Hepatocyte (in vitro differentiated cells): Measurements from ENCODE around the gene GOLGA6L7. TPM values are rescaled to one million over a fixed set of nuclear protein-coding genes. Genes with fewer than 3 reads are reported as not detected.

ENCODE experiments used
- DNase-seq: peaks from one replicate; pipeline ENCODE4 v3.0.0-alpha.2; 2016; ENCODE audit warnings: low spot score
- H2AFZ ChIP-seq: fragments of 200-600 bp; sonication (generic); 2 replicates; pipeline ENCODE4 v1.6.0; 2016; ENCODE audit warnings: antibody characterized with exemption, mild to moderate bottlenecking
- H3K27ac ChIP-seq: fragments of 200-600 bp; sonication (generic); 2 replicates; pipeline ENCODE4 v1.5.1; 2016; ENCODE audit warnings: mild to moderate bottlenecking
- H3K27me3 ChIP-seq: fragments of 200-600 bp; sonication (generic); 2 replicates; pipeline ENCODE4 v1.6.1; 2016
- H3K36me3 ChIP-seq: fragments of 200-600 bp; sonication (generic); replicated peaks from 2 replicates; pipeline ENCODE4 v1.5.1; 2016; ENCODE audit warnings: low read depth; ENCODE audit not compliant: insufficient read depth
- H3K4me1 ChIP-seq: fragments of 200-600 bp; sonication (generic); 2 replicates; pipeline ENCODE4 v1.5.1; 2016; ENCODE audit warnings: mild to moderate bottlenecking, moderate library complexity; ENCODE audit not compliant: insufficient read depth
- H3K4me2 ChIP-seq: fragments of 200-600 bp; sonication (generic); 2 replicates; pipeline ENCODE4 v1.6.0; 2016
- H3K4me3 ChIP-seq: fragments of 200-600 bp; sonication (generic); 2 replicates; pipeline ENCODE4 v1.5.1; 2016; ENCODE audit warnings: mild to moderate bottlenecking
- H3K79me2 ChIP-seq: fragments of 200-600 bp; sonication (generic); 2 replicates; pipeline ENCODE4 v1.6.0; 2017; ENCODE audit warnings: mild to moderate bottlenecking
- H3K9me2 ChIP-seq: fragments of 200-600 bp; sonication (generic); replicated peaks from 2 replicates; pipeline ENCODE4 v1.6.0; 2017; ENCODE audit warnings: mild to moderate bottlenecking; ENCODE audit not compliant: insufficient read depth
- H3K9me3 ChIP-seq: fragments of 200-600 bp; sonication (generic); 2 replicates; pipeline ENCODE4 v1.5.1; 2016; ENCODE audit warnings: low read depth, mild to moderate bottlenecking
- H4K20me1 ChIP-seq: fragments of 200-600 bp; sonication (generic); 2 replicates; pipeline ENCODE4 v1.6.0; 2016; ENCODE audit warnings: mild to moderate bottlenecking; ENCODE audit not compliant: insufficient read depth, poor library complexity, severe bottlenecking
- EZH2 ChIP-seq: fragments of 200-600 bp; sonication (generic); IDR thresholded peaks from 2 replicates; pipeline ENCODE4 v1.6.1; 2016; ENCODE audit warnings: antibody characterized with exemption, mild to moderate bottlenecking, borderline replicate concordance
- EZH2phosphoT487 ChIP-seq: fragments of 200-600 bp; sonication (generic); IDR thresholded peaks from one replicate; pipeline ENCODE4 v1.6.1; 2018; ENCODE audit warnings: antibody characterized with exemption, mild to moderate bottlenecking, low read depth, moderate library complexity; ENCODE audit not compliant: unreplicated experiment, severe bottlenecking
- WGBS: methylation state at CpG from one replicate; pipeline ENCODE4 v1.1.6; 2016; ENCODE audit warnings: low lambda C conversion rate; ENCODE audit errors: missing lambda C conversion rate; 5-methylcytosine and 5-hydroxymethylcytosine counted together
- polyA plus RNA-seq: library from polyadenylated mRNA; unstranded; fragments of >200 nt; fragmentation: Nextera tagmentation; extraction: Ambion mirVana; gene quantifications from 2 replicates; pipeline ENCODE4 v1.2.1, GENCODE V29; 2016
- total RNA-seq: library from RNA; depleted of rRNA; stranded (reverse); fragments of >200 nt; gene quantifications from 2 replicates; pipeline ENCODE4 v1.2.3, GENCODE V29; 2014
- TF ChIP-seq, protein P1 (sequence below): fragments of 200-600 bp; sonication (generic); IDR thresholded peaks from 2 replicates; pipeline ENCODE4 v1.5.1; 2016; ENCODE audit warnings: antibody characterized with exemption, mild to moderate bottlenecking; ENCODE audit not compliant: poor library complexity

GOLGA6L7 gene
- total and polyA plus RNA-seq, 2 experiments from 2014 or later: not detected

DNA sequence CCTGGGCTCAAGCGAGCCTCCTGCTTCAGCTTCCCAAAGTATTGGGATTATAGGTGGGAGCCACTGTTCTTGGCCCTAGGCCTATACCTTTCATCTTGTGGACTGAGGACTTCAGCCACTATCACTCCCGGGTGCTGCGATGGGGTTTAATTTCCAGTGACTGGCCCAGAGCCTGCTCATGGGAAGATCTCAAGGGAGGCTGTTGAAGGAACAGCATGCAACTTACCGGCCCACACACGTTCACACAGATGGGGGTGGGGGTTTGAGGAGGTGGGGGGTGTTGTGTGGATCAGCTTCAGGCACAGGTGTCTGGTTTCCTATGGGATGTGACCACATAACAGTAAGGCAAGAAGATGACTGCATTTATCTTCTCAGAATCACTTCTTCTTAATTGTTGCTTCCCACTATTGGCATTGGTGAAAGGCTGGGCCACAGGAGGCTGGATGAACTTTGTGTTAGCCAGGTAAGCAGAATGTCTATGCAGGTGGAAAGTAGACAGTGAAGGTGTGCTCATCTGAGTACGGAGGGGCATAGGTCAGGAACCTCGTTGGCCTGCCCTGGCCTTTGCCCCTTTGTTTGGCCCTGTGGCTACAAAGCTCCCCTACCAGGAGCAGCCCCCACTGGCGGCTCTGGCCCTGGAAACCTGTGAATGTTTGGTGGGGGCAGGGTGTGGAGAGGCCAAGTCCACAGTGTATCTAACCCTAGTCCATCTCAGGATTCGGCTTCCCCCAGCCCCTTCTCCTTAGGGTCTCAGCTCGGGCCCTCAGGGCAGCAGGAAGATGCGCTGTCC lies 35.9 kb upstream of the GOLGA6L7 start:
- H3K9me2 ChIP-seq: no peaks in the 10 kb centered on the region
- peaks cover 15% of the 10 kb centered on the region for H3K27me3 ChIP-seq
- no peak overlapping the region for H3K4me2 ChIP-seq
- 84% methylated on average over 11 of the region's 11 CpGs for WGBS
- peaks cover 3% of the 10 kb centered on the region for H3K79me2 ChIP-seq
- no peak overlapping the region for H2AFZ ChIP-seq
- TF ChIP-seq EZH2phosphoT487 (no peak), EZH2 (no peak)
- TF ChIP-seq, protein P1, sequence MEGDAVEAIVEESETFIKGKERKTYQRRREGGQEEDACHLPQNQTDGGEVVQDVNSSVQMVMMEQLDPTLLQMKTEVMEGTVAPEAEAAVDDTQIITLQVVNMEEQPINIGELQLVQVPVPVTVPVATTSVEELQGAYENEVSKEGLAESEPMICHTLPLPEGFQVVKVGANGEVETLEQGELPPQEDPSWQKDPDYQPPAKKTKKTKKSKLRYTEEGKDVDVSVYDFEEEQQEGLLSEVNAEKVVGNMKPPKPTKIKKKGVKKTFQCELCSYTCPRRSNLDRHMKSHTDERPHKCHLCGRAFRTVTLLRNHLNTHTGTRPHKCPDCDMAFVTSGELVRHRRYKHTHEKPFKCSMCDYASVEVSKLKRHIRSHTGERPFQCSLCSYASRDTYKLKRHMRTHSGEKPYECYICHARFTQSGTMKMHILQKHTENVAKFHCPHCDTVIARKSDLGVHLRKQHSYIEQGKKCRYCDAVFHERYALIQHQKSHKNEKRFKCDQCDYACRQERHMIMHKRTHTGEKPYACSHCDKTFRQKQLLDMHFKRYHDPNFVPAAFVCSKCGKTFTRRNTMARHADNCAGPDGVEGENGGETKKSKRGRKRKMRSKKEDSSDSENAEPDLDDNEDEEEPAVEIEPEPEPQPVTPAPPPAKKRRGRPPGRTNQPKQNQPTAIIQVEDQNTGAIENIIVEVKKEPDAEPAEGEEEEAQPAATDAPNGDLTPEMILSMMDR: no peak
- no peaks in the 10 kb centered on the region for H4K20me1 ChIP-seq
- no peaks in the 10 kb centered on the region for H3K36me3 ChIP-seq
- H3K27ac ChIP-seq: no peak overlapping the region
- H3K4me1 ChIP-seq: peaks cover 5% of the 10 kb centered on the region
- no peak for DNase-seq
- no peak overlapping the region for H3K4me3 ChIP-seq
- no peaks in the 10 kb centered on the region for H3K9me3 ChIP-seq

DNA sequence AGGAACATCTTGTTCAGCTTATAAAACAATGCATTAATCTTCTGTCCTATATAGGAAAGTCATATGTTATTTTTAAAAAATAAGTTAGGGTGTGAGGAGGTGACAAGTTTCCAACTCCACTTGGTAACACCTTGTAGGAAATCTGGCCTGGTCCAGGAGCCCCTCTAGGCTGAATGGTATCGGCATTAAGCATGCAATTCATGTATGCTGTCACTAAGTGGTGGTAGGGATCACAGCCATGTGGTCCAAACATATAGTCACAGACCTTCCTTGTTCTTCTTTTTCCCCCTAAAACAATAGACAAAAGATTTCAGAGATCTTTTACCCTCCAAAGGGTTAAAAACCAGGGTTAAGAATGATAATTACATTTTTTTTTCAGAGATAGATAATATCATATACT lies 33.2 kb upstream of the GOLGA6L7 start:
- H4K20me1 ChIP-seq: no peaks in the 10 kb centered on the region
- H2AFZ ChIP-seq: no peak overlapping the region
- H3K27ac ChIP-seq: no peak overlapping the region
- H3K4me3 ChIP-seq: no peak overlapping the region
- DNase-seq: no peak
- peaks cover 5% of the 10 kb centered on the region for H3K4me1 ChIP-seq
- WGBS: 100% methylated on average over 1 of the region's 1 CpG
- H3K27me3 ChIP-seq: peaks cover 6% of the 10 kb centered on the region
- H3K36me3 ChIP-seq: no peaks in the 10 kb centered on the region
- TF ChIP-seq EZH2phosphoT487 (no peak), EZH2 (no peak)
- TF ChIP-seq, protein P1: no peak
- peaks cover under 1% of the 10 kb centered on the region for H3K79me2 ChIP-seq
- no peak overlapping the region for H3K4me2 ChIP-seq
- no peaks in the 10 kb centered on the region for H3K9me2 ChIP-seq
- H3K9me3 ChIP-seq: no peaks in the 10 kb centered on the region

DNA sequence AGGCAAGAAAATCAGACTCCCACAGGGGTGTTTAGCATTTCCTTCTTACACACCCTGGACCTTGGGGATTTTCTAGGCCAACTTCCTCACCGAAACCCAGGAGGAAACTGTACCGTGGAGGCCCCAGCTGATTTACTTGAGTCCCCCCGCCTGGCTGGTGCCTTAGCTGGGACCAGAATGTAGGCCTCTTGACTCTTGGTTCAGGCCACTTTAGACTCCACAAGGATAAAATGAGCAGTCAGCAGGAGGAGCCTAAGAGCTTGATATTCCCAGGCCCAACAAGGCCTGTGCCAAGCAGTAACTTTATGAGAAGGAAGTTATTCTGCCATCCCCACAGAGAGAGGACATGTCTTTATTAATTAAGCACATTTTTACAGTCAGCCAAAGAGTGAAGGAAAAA lies 32.7 kb upstream of the GOLGA6L7 start:
- 86% methylated on average over 3 of the region's 3 CpGs for WGBS
- H3K27ac ChIP-seq: no peak overlapping the region
- H3K4me2 ChIP-seq: no peak overlapping the region
- H3K79me2 ChIP-seq: no peaks in the 10 kb centered on the region
- H4K20me1 ChIP-seq: no peaks in the 10 kb centered on the region
- no peak overlapping the region for H3K4me3 ChIP-seq
- peaks cover 6% of the 10 kb centered on the region for H3K27me3 ChIP-seq
- H3K36me3 ChIP-seq: no peaks in the 10 kb centered on the region
- no peaks in the 10 kb centered on the region for H3K9me3 ChIP-seq
- H3K4me1 ChIP-seq: peaks cover 5% of the 10 kb centered on the region
- no peak for DNase-seq
- no peak overlapping the region for H2AFZ ChIP-seq
- no peaks in the 10 kb centered on the region for H3K9me2 ChIP-seq
- TF ChIP-seq EZH2 (no peak), EZH2phosphoT487 (no peak)
- TF ChIP-seq, protein P1: no peak
